GM19467 (cell line): ENCODE data around the gene IKZF4.
"Not testable (repeated sequence)": the region's sequence is repeated elsewhere in the genome, so short reads cannot be mapped to it uniquely, and the experiment has no call there.

Experiments used
- ATAC-seq: cut with Tn5 transposase; IDR thresholded peaks from one replicate; pipeline ENCODE4 v1.9.1; 2021; ENCODE audit warnings: mild to moderate bottlenecking, moderate library complexity; ENCODE audit not compliant: unreplicated experiment

The IKZF4 gene

GRCh38 chr12:56020423-56021184 lies at the start of gene IKZF4:
TSS of gene IKZF4 (plus strand) at chr12:56021043. CDS start at chr12:56021494, 451 bp downstream.
- ATAC-seq: no peak

- no peak for ATAC-seq
These were observed 48.8 kb upstream of the IKZF4 start for GRCh38 chr12:55972042-55972441.

GRCh38 chr12:55972456-55972855 lies 48.4 kb upstream of the IKZF4 start:
- ATAC-seq: no peak

- no peak for ATAC-seq
These were observed 47.8 kb upstream of the IKZF4 start for GRCh38 chr12:55972911-55973598.

GRCh38 chr12:55973599-55974307 lies 47.1 kb upstream of the IKZF4 start, which contains the start of gene RAB5B:
TSS of gene RAB5B (plus strand) at chr12:55974078. CDS start at chr12:55986961, 12,883 bp downstream.
- ATAC-seq: peak; percentile 93

GRCh38 chr12:55974308-55974730 lies 46.5 kb upstream of the IKZF4 start:
- peak; percentile 4 for ATAC-seq

GRCh38 chr12:55978393-55978792 lies 42.5 kb upstream of the IKZF4 start:
- no peak for ATAC-seq

- no peak for ATAC-seq
These were observed 41.8 kb upstream of the IKZF4 start for GRCh38 chr12:55979069-55979468.

- ATAC-seq: not testable (repeated sequence)
These were observed 39.0 kb upstream of the IKZF4 start for GRCh38 chr12:55981882-55982281.

GRCh38 chr12:55982319-55982936 lies 38.4 kb upstream of the IKZF4 start:
- ATAC-seq: no peak

- ATAC-seq: no peak
These were observed 37.5 kb upstream of the IKZF4 start for GRCh38 chr12:55983232-55983842.

- ATAC-seq: no peak
These were observed 36.0 kb upstream of the IKZF4 start for GRCh38 chr12:55984861-55985260.

- no peak for ATAC-seq
These were observed 35.5 kb upstream of the IKZF4 start for GRCh38 chr12:55985341-55985740.

- not testable (repeated sequence) for ATAC-seq
These were observed 34.9 kb upstream of the IKZF4 start for GRCh38 chr12:55985976-55986375.

- no peak for ATAC-seq
These were observed 29.7 kb upstream of the IKZF4 start for GRCh38 chr12:55991110-55991509.

GRCh38 chr12:55993230-55993853 lies 27.5 kb upstream of the IKZF4 start:
- no peak for ATAC-seq

- no peak for ATAC-seq
These were observed 25.5 kb upstream of the IKZF4 start for GRCh38 chr12:55995366-55995765.

- ATAC-seq: no peak
These were observed 24.6 kb upstream of the IKZF4 start for GRCh38 chr12:55996201-55996714.

- peak; percentile 97 for ATAC-seq
These were observed 23.9 kb upstream of the IKZF4 start, which contains the start of gene SUOX for GRCh38 chr12:55996715-55997534. TSS of gene SUOX (plus strand) at chr12:55997276. CDS start at chr12:56002222, 4,946 bp downstream.
